Body of pancreas (tissue), 4 donors: ENCODE data around the gene STXBP4.

Experiments used
- POLR2A ChIP-seq, 3 donors: fragments of 450-650 bp; IDR thresholded peaks; one replicate each; pipeline ENCODE4 v1.6.1; 2016; ENCODE audit warnings: antibody characterized with exemption in 3 of 3, mild to moderate bottlenecking in 2 of 3
- TF ChIP-seq, protein P1 (sequence below), 7 experiments: fragments of 450-650 bp in 4 of 7; fragments of 200-600 bp in 3 of 7; sonication (generic) in 3 of 7; IDR thresholded peaks; one replicate each; pipeline ENCODE4 v1.5.1; 2016 to 2019; ENCODE audit warnings: antibody characterized with exemption in 7 of 7

GRCh38 chr17:54947396-54947795 is 21.2 kb upstream of the STXBP4 start:
- TF ChIP-seq, protein P1, sequence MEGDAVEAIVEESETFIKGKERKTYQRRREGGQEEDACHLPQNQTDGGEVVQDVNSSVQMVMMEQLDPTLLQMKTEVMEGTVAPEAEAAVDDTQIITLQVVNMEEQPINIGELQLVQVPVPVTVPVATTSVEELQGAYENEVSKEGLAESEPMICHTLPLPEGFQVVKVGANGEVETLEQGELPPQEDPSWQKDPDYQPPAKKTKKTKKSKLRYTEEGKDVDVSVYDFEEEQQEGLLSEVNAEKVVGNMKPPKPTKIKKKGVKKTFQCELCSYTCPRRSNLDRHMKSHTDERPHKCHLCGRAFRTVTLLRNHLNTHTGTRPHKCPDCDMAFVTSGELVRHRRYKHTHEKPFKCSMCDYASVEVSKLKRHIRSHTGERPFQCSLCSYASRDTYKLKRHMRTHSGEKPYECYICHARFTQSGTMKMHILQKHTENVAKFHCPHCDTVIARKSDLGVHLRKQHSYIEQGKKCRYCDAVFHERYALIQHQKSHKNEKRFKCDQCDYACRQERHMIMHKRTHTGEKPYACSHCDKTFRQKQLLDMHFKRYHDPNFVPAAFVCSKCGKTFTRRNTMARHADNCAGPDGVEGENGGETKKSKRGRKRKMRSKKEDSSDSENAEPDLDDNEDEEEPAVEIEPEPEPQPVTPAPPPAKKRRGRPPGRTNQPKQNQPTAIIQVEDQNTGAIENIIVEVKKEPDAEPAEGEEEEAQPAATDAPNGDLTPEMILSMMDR (IDR thresholded peaks at IDR 0.05), result no peak
- no peak for TF ChIP-seq POLR2A (IDR thresholded peaks at IDR 0.05)
